HG03196 (cell line): ENCODE data around the gene AKT1.
A peak's percentile ranks its signal among the peaks of the same experiment; 100 is the strongest.
"Not testable (repeated sequence)": the region's sequence is repeated elsewhere in the genome, so short reads cannot be mapped to it uniquely, and the experiment has no call there.

Experiments used
- ATAC-seq: cut with Tn5 transposase; IDR thresholded peaks from one replicate; pipeline ENCODE4 v1.9.1; 2021; ENCODE audit not compliant: unreplicated experiment

The AKT1 gene

GRCh38 chr14:104819361-104819781 lies 23.8 kb upstream of the AKT1 start:
- ATAC-seq, result no peak

- ATAC-seq, result no peak
These were observed 23.2 kb upstream of the AKT1 start for GRCh38 chr14:104818714-104819161.

- ATAC-seq, result no peak
These were observed 22.6 kb upstream of the AKT1 start for GRCh38 chr14:104817930-104818713.

- no peak for ATAC-seq
These were observed 21.0 kb upstream of the AKT1 start for GRCh38 chr14:104816616-104816884.

- not testable (repeated sequence) for ATAC-seq
These were observed 19.2 kb upstream of the AKT1 start for GRCh38 chr14:104814701-104815100.

GRCh38 chr14:104813286-104813685 lies 17.7 kb upstream of the AKT1 start:
- no peak for ATAC-seq

- no peak for ATAC-seq
These were observed 14.8 kb upstream of the AKT1 start for GRCh38 chr14:104810316-104810715.

- no peak for ATAC-seq
These were observed 12.9 kb upstream of the AKT1 start for GRCh38 chr14:104808456-104808855.

GRCh38 chr14:104806625-104807465 lies 11.3 kb upstream of the AKT1 start:
- no peak for ATAC-seq

GRCh38 chr14:104805941-104806624 lies 10.5 kb upstream of the AKT1 start:
- no peak for ATAC-seq

- ATAC-seq, result no peak
These were observed 9.8 kb upstream of the AKT1 start for GRCh38 chr14:104805326-104805678.

GRCh38 chr14:104804481-104805325 lies 9.2 kb upstream of the AKT1 start:
- ATAC-seq, result no peak

GRCh38 chr14:104803912-104804410 lies 8.4 kb upstream of the AKT1 start:
- ATAC-seq, result no peak

- no peak for ATAC-seq
These were observed 7.8 kb upstream of the AKT1 start for GRCh38 chr14:104803280-104803911.

- ATAC-seq, result no peak
These were observed 7.0 kb upstream of the AKT1 start for GRCh38 chr14:104802394-104803184.

GRCh38 chr14:104801520-104802393 lies 6.2 kb upstream of the AKT1 start:
- no peak for ATAC-seq

GRCh38 chr14:104800771-104801519 lies 5.4 kb upstream of the AKT1 start, which contains the start of gene ZBTB42:
Gene ZBTB42, plus strand, starts transcription at chr14:104801101. Its CDS starts 97 bp downstream, at chr14:104801198.
- ATAC-seq, result peak; percentile 33
